ENCODE data around the gene TRIM41.

TRIM41 gene

GRCh38 chr5:181193656-181194055, 29.4 kb upstream of the TRIM41 start:
- no peak overlapping the region for H3K4me3 ChIP-seq (ENCODE audit: low read depth, low read length)
- TF ChIP-seq CTCF (IDR thresholded peaks at IDR 0.05; ENCODE audit: control insufficient read depth, extremely low read depth, insufficient read depth), result no peak

GRCh38 chr5:181194489-181195248, 28.4 kb upstream of the TRIM41 start:
- no peak for TF ChIP-seq CTCF (IDR thresholded peaks at IDR 0.05; ENCODE audit: control insufficient read depth, extremely low read depth, insufficient read depth)
- H3K4me3 ChIP-seq (ENCODE audit: low read depth, low read length), result no peak overlapping the region
- no peak for DNase-seq (ENCODE audit: low read depth)

More at GRCh38 chr5:181193656-181194055, 29.4 kb upstream of the TRIM41 start:
- DNase-seq (ENCODE audit: low read depth), result no peak

- DNase-seq (ENCODE audit: low read depth), result no peak
- TF ChIP-seq CTCF (IDR thresholded peaks at IDR 0.05; ENCODE audit: control insufficient read depth, extremely low read depth, insufficient read depth), result no peak
- no peak overlapping the region for H3K4me3 ChIP-seq (ENCODE audit: low read depth, low read length)
Measured at GRCh38 chr5:181195249-181195761, 27.8 kb upstream of the TRIM41 start.

GRCh38 chr5:181197326-181197951, 25.6 kb upstream of the TRIM41 start:
- H3K4me3 ChIP-seq (ENCODE audit: low read depth, low read length), result no peak overlapping the region
- no peak for DNase-seq (ENCODE audit: low read depth)
- no peak for TF ChIP-seq CTCF (IDR thresholded peaks at IDR 0.05; ENCODE audit: control insufficient read depth, extremely low read depth, insufficient read depth)

- TF ChIP-seq CTCF (IDR thresholded peaks at IDR 0.05; ENCODE audit: control insufficient read depth, extremely low read depth, insufficient read depth), result no peak
- no peak for DNase-seq (ENCODE audit: low read depth)
- no peak overlapping the region for H3K4me3 ChIP-seq (ENCODE audit: low read depth, low read length)
Measured at GRCh38 chr5:181198106-181198685, 24.9 kb upstream of the TRIM41 start.

- no peak for TF ChIP-seq CTCF (IDR thresholded peaks at IDR 0.05; ENCODE audit: control insufficient read depth, extremely low read depth, insufficient read depth)
- no peak for DNase-seq (ENCODE audit: low read depth)
Measured at GRCh38 chr5:181198905-181199519, 24.1 kb upstream of the TRIM41 start.

More at GRCh38 chr5:181198905-181199519, 24.1 kb upstream of the TRIM41 start:
- H3K4me3 ChIP-seq (ENCODE audit: low read depth, low read length), result no peak overlapping the region
